GM18499 (cell line): ENCODE data around the gene DNAL1.
"Not testable (repeated sequence)": the region's sequence is repeated elsewhere in the genome, so short reads cannot be mapped to it uniquely, and the experiment has no call there.

ENCODE experiments used
- ATAC-seq: cut with Tn5 transposase; IDR thresholded peaks from one replicate; pipeline ENCODE4 v1.9.1; 2021; ENCODE audit warnings: moderate number of reproducible peaks; ENCODE audit not compliant: insufficient read depth, unreplicated experiment

Gene DNAL1

GRCh38 chr14:73644531-73645247 is at the start of gene DNAL1:
Gene DNAL1 (plus strand): TSS chr14:73644986. CDS start chr14:73645040, 54 bp downstream.
- no peak for ATAC-seq

- ATAC-seq = no peak
Measured at GRCh38 chr14:73599499-73599898, 45.3 kb upstream of the DNAL1 start.

GRCh38 chr14:73602994-73603393 is 41.8 kb upstream of the DNAL1 start:
- ATAC-seq = no peak

GRCh38 chr14:73606271-73606670 is 38.5 kb upstream of the DNAL1 start:
- no peak for ATAC-seq

GRCh38 chr14:73607241-73607640 is 37.5 kb upstream of the DNAL1 start:
- ATAC-seq = no peak

GRCh38 chr14:73610687-73611086 is 34.1 kb upstream of the DNAL1 start:
- ATAC-seq = no peak

GRCh38 chr14:73612339-73613045 is 32.3 kb upstream of the DNAL1 start, which contains the start of gene ACOT6:
Gene ACOT6 (plus strand): TSS chr14:73612517. CDS start chr14:73612572, 55 bp downstream.
- no peak for ATAC-seq

- ATAC-seq = no peak
Measured at GRCh38 chr14:73613046-73613383, 31.8 kb upstream of the DNAL1 start.

GRCh38 chr14:73613419-73613963 is 31.3 kb upstream of the DNAL1 start:
- no peak for ATAC-seq

GRCh38 chr14:73616831-73617230 is 28.0 kb upstream of the DNAL1 start:
- no peak for ATAC-seq

- ATAC-seq = no peak
Measured at GRCh38 chr14:73619524-73619923, 25.3 kb upstream of the DNAL1 start.

- ATAC-seq = no peak
Measured at GRCh38 chr14:73620268-73620667, 24.5 kb upstream of the DNAL1 start.

- ATAC-seq = no peak
Measured at GRCh38 chr14:73623504-73624054, 21.2 kb upstream of the DNAL1 start.

- no peak for ATAC-seq
Measured at GRCh38 chr14:73625706-73626105, 19.1 kb upstream of the DNAL1 start.

- no peak for ATAC-seq
Measured at GRCh38 chr14:73627151-73627558, 17.6 kb upstream of the DNAL1 start.

- no peak for ATAC-seq
Measured at GRCh38 chr14:73630009-73630780, 14.6 kb upstream of the DNAL1 start.

GRCh38 chr14:73633116-73634010 is 11.4 kb upstream of the DNAL1 start:
- ATAC-seq = no peak

- no peak for ATAC-seq
Measured at GRCh38 chr14:73634011-73634833, 10.6 kb upstream of the DNAL1 start.

GRCh38 chr14:73636355-73636754 is 8.4 kb upstream of the DNAL1 start:
- ATAC-seq = not testable (repeated sequence)
